HG02763 (cell line): ENCODE results near the gene TBX15.

ENCODE experiments used
- ATAC-seq: cut with Tn5 transposase; IDR thresholded peaks from one replicate; pipeline ENCODE4 v1.9.1; 2021; ENCODE audit warnings: mild to moderate bottlenecking, moderate library complexity; ENCODE audit not compliant: unreplicated experiment

Gene TBX15

GRCh38 chr1:118899340-118899739, 88.8 kb downstream of the TBX15 start:
- ATAC-seq = no peak

- ATAC-seq = no peak
Measured at GRCh38 chr1:118898712-118899111, 89.4 kb downstream of the TBX15 start.

GRCh38 chr1:118896416-118896815, 91.7 kb downstream of the TBX15 start:
- ATAC-seq = no peak

GRCh38 chr1:118894836-118895235, 93.3 kb downstream of the TBX15 start:
- ATAC-seq = no peak

GRCh38 chr1:118890851-118891384, 97.2 kb downstream of the TBX15 start:
- ATAC-seq = no peak

- ATAC-seq = no peak
Measured at GRCh38 chr1:118884946-118885345, 103.2 kb downstream of the TBX15 start.

- ATAC-seq = no peak
Measured at GRCh38 chr1:118881751-118882150, 106.4 kb downstream of the TBX15 start.

GRCh38 chr1:118878661-118879060, 109.5 kb downstream of the TBX15 start:
- ATAC-seq = no peak

- ATAC-seq = no peak
Measured at GRCh38 chr1:118877668-118878396, 110.3 kb downstream of the TBX15 start.

GRCh38 chr1:118871582-118872171, 116.5 kb downstream of the TBX15 start:
- ATAC-seq = no peak

GRCh38 chr1:118868387-118868786, 119.8 kb downstream of the TBX15 start:
- ATAC-seq = no peak

- no peak for ATAC-seq
Measured at GRCh38 chr1:118866330-118866729, 121.8 kb downstream of the TBX15 start.

GRCh38 chr1:118863688-118864087, 124.5 kb downstream of the TBX15 start:
- ATAC-seq = no peak

- ATAC-seq = peak; percentile 66
Measured at GRCh38 chr1:118862755-118863154, 125.4 kb downstream of the TBX15 start.

- no peak for ATAC-seq
Measured at GRCh38 chr1:118861216-118861615, 126.9 kb downstream of the TBX15 start.

- ATAC-seq = no peak
Measured at GRCh38 chr1:118859999-118860398, 128.1 kb downstream of the TBX15 start.

- no peak for ATAC-seq
Measured at GRCh38 chr1:118846443-118846842, 141.7 kb downstream of the TBX15 start.

- no peak for ATAC-seq
Measured at GRCh38 chr1:118842452-118843201, 145.5 kb downstream of the TBX15 start.

GRCh38 chr1:118841521-118841920, 146.6 kb downstream of the TBX15 start:
- ATAC-seq = no peak
